ENCODE data around the gene MRPL28. TPM values are rescaled to one million over a fixed set of nuclear protein-coding genes. Genes with fewer than 3 reads are reported as not detected.

The MRPL28 gene
- total RNA-seq, 4 donors from 2014 or later = 37.3 to 59.9 (median 47.5) TPM

DNA sequence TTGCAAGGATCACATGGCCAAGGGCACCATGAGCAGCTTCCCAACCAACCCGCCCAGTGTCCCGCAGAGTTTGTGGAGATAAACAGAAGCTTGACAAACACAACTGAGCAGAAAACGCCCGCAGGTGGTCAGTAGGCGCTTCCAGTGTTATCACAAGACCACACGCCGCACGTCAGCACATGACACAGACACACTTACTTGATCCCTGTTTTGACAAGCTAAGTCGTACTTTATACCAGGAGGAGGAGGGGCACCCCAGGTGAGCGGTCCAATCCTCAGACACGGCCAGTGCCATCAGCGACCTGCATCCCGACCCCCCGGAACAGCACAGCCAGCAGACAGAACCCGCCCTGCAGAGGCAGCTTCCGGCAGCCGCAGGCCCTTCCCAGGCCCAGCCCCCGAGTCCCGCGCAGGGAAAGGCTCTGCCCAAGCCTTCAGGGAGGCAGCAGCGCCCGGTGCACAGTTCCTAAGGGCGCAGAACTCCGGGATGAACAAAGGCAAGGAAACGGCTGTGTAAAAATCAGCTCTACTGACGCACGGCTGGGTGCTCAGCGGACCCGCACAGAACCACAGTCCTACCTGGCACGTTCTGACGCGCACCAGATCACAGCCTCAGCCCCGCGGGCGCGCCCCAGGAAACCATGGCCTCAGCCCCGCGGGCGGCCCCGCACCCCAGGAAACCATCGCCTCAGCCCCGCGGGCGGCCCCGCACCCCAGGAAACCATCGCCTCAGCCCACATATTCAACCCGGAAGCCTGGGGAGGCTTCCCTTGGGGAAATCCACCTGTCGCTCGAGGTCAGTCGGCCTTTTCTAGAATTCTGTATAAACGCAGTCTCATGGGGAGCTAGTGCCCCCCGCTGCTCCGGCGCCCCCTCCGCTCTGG is 45.6 kb downstream of the MRPL28 start:
- no peak for TF ChIP-seq CTCF (IDR thresholded peaks at IDR 0.05; ENCODE audit: low read depth)

DNA sequence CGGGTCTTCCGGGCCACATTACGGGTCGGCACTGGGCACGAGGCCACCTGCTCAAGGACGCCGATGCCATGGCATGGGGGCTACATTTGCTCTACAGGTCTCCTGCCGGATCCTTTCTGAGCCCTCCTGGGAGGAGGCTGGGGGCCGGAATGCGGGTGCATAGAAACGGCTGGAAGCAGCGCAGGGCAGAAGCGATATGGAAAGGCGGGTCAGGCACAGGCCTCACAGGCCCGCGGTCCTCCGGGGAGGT is 46.2 kb downstream of the MRPL28 start:
- TF ChIP-seq CTCF (IDR thresholded peaks at IDR 0.05; ENCODE audit: low read depth) = no peak

- no peak for TF ChIP-seq CTCF (IDR thresholded peaks at IDR 0.05; ENCODE audit: low read depth)
Measured at GRCh38 chr16:322476-323143, 47.7 kb downstream of the MRPL28 start.

DNA sequence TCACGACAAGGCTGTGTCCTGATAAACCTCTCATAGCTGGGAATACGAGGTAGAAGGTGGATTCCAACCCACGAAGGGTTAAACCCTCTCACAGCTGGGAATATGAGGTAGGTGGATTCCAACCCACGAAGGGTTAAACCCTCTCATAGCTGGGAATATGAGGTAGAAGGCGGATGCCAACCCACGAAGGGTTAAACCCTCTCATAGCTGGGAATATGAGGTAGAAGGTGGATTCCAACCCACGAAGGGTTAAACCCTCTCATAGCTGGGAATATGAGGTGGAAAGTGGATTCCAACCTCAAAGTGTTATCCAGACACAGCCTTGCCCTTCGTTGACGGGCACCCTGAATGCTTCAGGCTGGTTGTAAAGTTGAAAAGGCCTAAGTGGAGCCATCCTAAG is 48.8 kb downstream of the MRPL28 start:
- TF ChIP-seq CTCF (IDR thresholded peaks at IDR 0.05; ENCODE audit: low read depth) = no peak

GRCh38 chr16:320206-320605 is 50.1 kb downstream of the MRPL28 start:
- TF ChIP-seq CTCF (IDR thresholded peaks at IDR 0.05; ENCODE audit: low read depth) = no peak

GRCh38 chr16:318628-319027 is 51.7 kb downstream of the MRPL28 start:
- no peak for TF ChIP-seq CTCF (IDR thresholded peaks at IDR 0.05; ENCODE audit: low read depth)

- TF ChIP-seq CTCF (IDR thresholded peaks at IDR 0.05; ENCODE audit: low read depth) = no peak
Measured at GRCh38 chr16:317583-317982, 52.8 kb downstream of the MRPL28 start.

Other genes with a start within 250 kb of the MRPL28 start
- gene NPRL3, start 231.9 kb downstream of the MRPL28 start, total RNA-seq = 10 to 100 TPM; 18.7 to 39.2 (median 24.7) TPM
- gene HBZ, start 217.9 kb downstream of the MRPL28 start, total RNA-seq = 1 to 10 TPM in 1 of 4 donors, under 1 TPM in 1, not detected in 2; 0.88 to 3.0 TPM
- gene HBM, start 204.6 kb downstream of the MRPL28 start, total RNA-seq = 1 to 10 TPM in 2 of 4 donors, not detected in 2; 1.3 to 2.4 TPM
- gene HBA2, start 197.7 kb downstream of the MRPL28 start, total RNA-seq = 100 to 1,000 TPM in 2 of 4 donors, 10 to 100 TPM in 2; 25.2 to 313 (median 90.4) TPM
- 10 to 100 TPM; 11.9 to 71.7 (median 41.0) TPM for gene HBA1, start 193.9 kb downstream of the MRPL28 start, total RNA-seq
- gene HBQ1, start 190.1 kb downstream of the MRPL28 start, total RNA-seq = not detected
- 100 to 1,000 TPM in 2 of 4 donors, 10 to 100 TPM in 2; 73.9 to 133 (median 94.1) TPM for gene LUC7L, start 141.1 kb downstream of the MRPL28 start, total RNA-seq
- 100 to 1,000 TPM in 1 of 4 donors, 10 to 100 TPM in 3; 43.4 to 117 (median 50.2) TPM for gene FAM234A, start 135.7 kb downstream of the MRPL28 start, total RNA-seq
- 10 to 100 TPM in 2 of 4 donors, 1 to 10 TPM in 2; 6.2 to 20.2 (median 11.4) TPM for gene RGS11, start 94.6 kb downstream of the MRPL28 start, total RNA-seq
- not detected for gene ARHGDIG, start 89.9 kb downstream of the MRPL28 start, total RNA-seq
- gene PDIA2, start 87.4 kb downstream of the MRPL28 start, total RNA-seq = under 1 TPM in 2 of 4 donors, not detected in 2; 0.22 to 0.94 TPM
- 10 to 100 TPM; 11.1 to 19.0 (median 15.0) TPM for gene AXIN1, start 17.8 kb downstream of the MRPL28 start, total RNA-seq
- 10 to 100 TPM; 18.3 to 43.5 (median 28.3) TPM for gene PGAP6, start 11.4 kb upstream of the MRPL28 start, total RNA-seq
- 100 to 1,000 TPM in 2 of 4 donors, 10 to 100 TPM in 2; 62.1 to 120 (median 96.5) TPM for gene NME4, start 26.7 kb upstream of the MRPL28 start, total RNA-seq
- 10 to 100 TPM in 3 of 4 donors, 1 to 10 TPM in 1; 9.8 to 54.8 (median 20.3) TPM for gene DECR2, start 31.3 kb upstream of the MRPL28 start, total RNA-seq
- gene RAB11FIP3, start 55.1 kb upstream of the MRPL28 start, total RNA-seq = 10 to 100 TPM; 10.9 to 35.0 (median 21.0) TPM
- gene CAPN15, start 157.2 kb upstream of the MRPL28 start, total RNA-seq = 10 to 100 TPM in 3 of 4 donors, 1 to 10 TPM in 1; 7.6 to 30.0 (median 13.3) TPM
- not detected for gene PRR35, start 189.9 kb upstream of the MRPL28 start, total RNA-seq
- 1 to 10 TPM in 2 of 4 donors, under 1 TPM in 1, not detected in 1; 0.85 to 3.8 (median 2.0) TPM for gene NHLRC4, start 196.5 kb upstream of the MRPL28 start, total RNA-seq
- gene PIGQ, start 199.4 kb upstream of the MRPL28 start, total RNA-seq = 10 to 100 TPM in 3 of 4 donors, 1 to 10 TPM in 1; 9.5 to 42.0 (median 16.4) TPM
- 10 to 100 TPM in 2 of 4 donors, 1 to 10 TPM in 2; 7.7 to 32.2 (median 12.3) TPM for gene RAB40C, start 219.5 kb upstream of the MRPL28 start, total RNA-seq

Measured in subcutaneous adipose tissue (tissue), 4 donors.